Right lobe of liver (tissue), 4 donors: Measurements from ENCODE around the gene ZNF384.
"Not testable (repeated sequence)": the region's sequence is repeated elsewhere in the genome, so short reads cannot be mapped to it uniquely, and the experiment has no call there.

Experiments
- POLR2A ChIP-seq: fragments of 450-650 bp; IDR thresholded peaks from one replicate; pipeline ENCODE4 v1.6.1; 2017; ENCODE audit warnings: antibody characterized with exemption, mild to moderate bottlenecking
- TF ChIP-seq, protein P1 (sequence below), 4 donors: fragments of 200-600 bp in 3 of 4; fragments of 450-650 bp in 1 of 4; IDR thresholded peaks; one replicate each; pipeline versions ENCODE4 v1.5.1 to v1.8.0; 2016 to 2022; ENCODE audit warnings: antibody characterized with exemption in 4 of 4, mild to moderate bottlenecking in 2 of 4
- donor health status: DM: no; HTN: no; CAD: no.
- donor health status: DM: no; HTN: no; CAD: no.
- donor health status: DM: no; HTN: yes; CAD: no.

DNA sequence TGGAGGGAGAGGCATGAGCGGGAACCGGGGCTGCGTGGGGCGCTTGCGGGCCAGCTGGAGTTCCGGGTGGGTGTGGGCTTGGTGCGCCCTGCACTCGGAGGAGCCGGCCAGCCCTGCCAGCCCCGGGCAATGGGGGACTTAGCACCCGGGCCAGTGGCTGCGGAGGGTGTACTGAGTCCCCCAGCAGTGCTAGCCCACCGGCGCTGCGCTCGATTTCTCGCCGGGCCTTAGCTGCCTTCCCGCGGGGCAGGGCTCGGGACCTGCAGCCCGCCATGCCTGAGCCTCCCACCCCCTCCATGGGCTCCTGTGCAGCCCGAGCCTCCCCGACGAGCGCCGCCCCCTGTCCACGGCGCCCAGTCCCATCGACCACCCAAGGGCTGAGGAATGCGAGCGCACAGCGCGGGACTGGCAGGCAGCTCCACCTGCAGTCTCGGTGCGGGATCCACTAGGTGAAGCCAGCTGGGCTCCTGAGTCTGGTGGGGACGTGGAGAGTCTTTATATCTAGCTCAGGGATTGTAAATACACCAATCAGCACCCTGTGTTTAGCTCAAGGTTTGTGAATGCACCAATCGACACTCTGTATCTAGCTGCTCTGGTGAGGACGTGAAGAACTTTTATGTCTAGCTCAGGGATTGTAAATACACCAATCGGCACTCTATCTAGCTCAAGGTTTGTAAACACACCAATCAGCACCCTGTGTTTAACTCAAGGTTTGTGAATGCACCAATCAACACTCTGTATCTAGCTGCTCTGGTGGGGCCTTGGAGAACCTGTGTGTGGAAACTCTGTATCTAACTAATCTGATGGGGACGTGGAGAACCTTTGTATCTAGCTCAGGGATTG is 27.1 kb upstream of the ZNF384 start:
- TF ChIP-seq, protein P1, sequence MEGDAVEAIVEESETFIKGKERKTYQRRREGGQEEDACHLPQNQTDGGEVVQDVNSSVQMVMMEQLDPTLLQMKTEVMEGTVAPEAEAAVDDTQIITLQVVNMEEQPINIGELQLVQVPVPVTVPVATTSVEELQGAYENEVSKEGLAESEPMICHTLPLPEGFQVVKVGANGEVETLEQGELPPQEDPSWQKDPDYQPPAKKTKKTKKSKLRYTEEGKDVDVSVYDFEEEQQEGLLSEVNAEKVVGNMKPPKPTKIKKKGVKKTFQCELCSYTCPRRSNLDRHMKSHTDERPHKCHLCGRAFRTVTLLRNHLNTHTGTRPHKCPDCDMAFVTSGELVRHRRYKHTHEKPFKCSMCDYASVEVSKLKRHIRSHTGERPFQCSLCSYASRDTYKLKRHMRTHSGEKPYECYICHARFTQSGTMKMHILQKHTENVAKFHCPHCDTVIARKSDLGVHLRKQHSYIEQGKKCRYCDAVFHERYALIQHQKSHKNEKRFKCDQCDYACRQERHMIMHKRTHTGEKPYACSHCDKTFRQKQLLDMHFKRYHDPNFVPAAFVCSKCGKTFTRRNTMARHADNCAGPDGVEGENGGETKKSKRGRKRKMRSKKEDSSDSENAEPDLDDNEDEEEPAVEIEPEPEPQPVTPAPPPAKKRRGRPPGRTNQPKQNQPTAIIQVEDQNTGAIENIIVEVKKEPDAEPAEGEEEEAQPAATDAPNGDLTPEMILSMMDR (IDR thresholded peaks at IDR 0.05) = not testable (repeated sequence)
- TF ChIP-seq POLR2A = not testable (repeated sequence)
